Natural killer cell (primary cell): ENCODE data around the gene KRT81. TPM values are rescaled to one million over a fixed set of nuclear protein-coding genes. Genes with fewer than 3 reads are reported as not detected.
"Not testable (repeated sequence)": the region's sequence is repeated elsewhere in the genome, so short reads cannot be mapped to it uniquely, and the experiment has no call there.

Experiments used
- ATAC-seq, 3 donors: fragments of 150-1000 bp in 2 of 3; fragments of 200-7000 bp in 1 of 3; cut with Tn5 transposase; 1 replicate in 1 of 3; 2 replicates in 2 of 3; pipeline ENCODE4 v1.10.0; 2021; ENCODE audit warnings: mild to moderate bottlenecking in 2 of 3, moderate library complexity in 2 of 3
- DNase-seq, 2 donors: peaks; one replicate each; pipeline versions ENCODE4 v3.0.0 to v3.0.0-alpha.2; 2013 to 2021; ENCODE audit warnings: mixed read lengths in 1 of 2
- H3K27ac ChIP-seq: one replicate; pipeline ENCODE4 v1.5.1; 2013; ENCODE audit warnings: mild to moderate bottlenecking, low read length
- H3K27me3 ChIP-seq: one replicate; pipeline ENCODE4 v1.6.1; 2013; ENCODE audit warnings: low read length; ENCODE audit not compliant: control insufficient read depth, insufficient read depth
- H3K36me3 ChIP-seq: one replicate; pipeline ENCODE4 v1.6.1; 2013; ENCODE audit warnings: low read length; ENCODE audit not compliant: control insufficient read depth, insufficient read depth
- H3K4me1 ChIP-seq: one replicate; pipeline ENCODE4 v1.6.1; 2013; ENCODE audit warnings: low read length; ENCODE audit not compliant: control insufficient read depth, insufficient read depth
- H3K4me3 ChIP-seq: one replicate; pipeline ENCODE4 v1.5.1; 2013; ENCODE audit warnings: low read length
- H3K9me3 ChIP-seq: one replicate; pipeline ENCODE4 v1.6.1; 2013; ENCODE audit warnings: low read length; ENCODE audit not compliant: control insufficient read depth, insufficient read depth
- H3K27ac Mint-ChIP-seq, 2 donors: one replicate each; pipeline ENCODE4 v1.8.0; 2022; ENCODE audit warnings: mild to moderate bottlenecking in 2 of 2, mixed read lengths in 2 of 2, moderate library complexity in 1 of 2
- H3K27me3 Mint-ChIP-seq, 2 donors: one replicate each; pipeline ENCODE4 v1.8.0; 2022; ENCODE audit warnings: low read depth in 2 of 2, mixed read lengths in 2 of 2
- H3K36me3 Mint-ChIP-seq: one replicate; pipeline ENCODE4 v1.8.0; 2022; ENCODE audit warnings: mixed read lengths
- H3K4me1 Mint-ChIP-seq, 2 donors: one replicate each; pipeline ENCODE4 v1.8.0; 2022; ENCODE audit warnings: mixed read lengths in 2 of 2
- H3K4me3 Mint-ChIP-seq: one replicate; pipeline ENCODE4 v1.8.0; 2022; ENCODE audit warnings: mild to moderate bottlenecking, moderate library complexity, mixed read lengths
- H3K9me3 Mint-ChIP-seq, 2 donors: one replicate each; pipeline ENCODE4 v1.8.0; 2022; ENCODE audit warnings: mixed read lengths in 2 of 2
- WGBS: methylation state at CpG from one replicate; pipeline ENCODE4 v1.1.7; 2013; ENCODE audit warnings: missing lambda C conversion rate; ENCODE audit not compliant: insufficient coverage; 5-methylcytosine and 5-hydroxymethylcytosine counted together
- intact Hi-C: fragments of 100-400 bp; cut with micrococcal nuclease; formaldehyde crosslinking; loops from one replicate; pipeline ENCODE4 v1.14.2; 2022
- total RNA-seq, 4 donors: library from RNA; stranded (reverse); fragments of 120-200 nt in 1 of 4; gene quantifications; one replicate each; pipeline versions ENCODE4 v1.2.3 to v1.2.4, GENCODE V29; 2013 to 2022
- TF ChIP-seq, protein P1 (sequence below): fragments of 200-600 bp; IDR thresholded peaks from one replicate; pipeline ENCODE4 v1.8.0; 2022; ENCODE audit warnings: antibody characterized with exemption

KRT81 gene
- total RNA-seq, 3 donors from 2014 or later (not counting 1 experiment from before 2014, with no cell fraction given), result 0.28 to 1.4 (median 1.3) TPM

DNA sequence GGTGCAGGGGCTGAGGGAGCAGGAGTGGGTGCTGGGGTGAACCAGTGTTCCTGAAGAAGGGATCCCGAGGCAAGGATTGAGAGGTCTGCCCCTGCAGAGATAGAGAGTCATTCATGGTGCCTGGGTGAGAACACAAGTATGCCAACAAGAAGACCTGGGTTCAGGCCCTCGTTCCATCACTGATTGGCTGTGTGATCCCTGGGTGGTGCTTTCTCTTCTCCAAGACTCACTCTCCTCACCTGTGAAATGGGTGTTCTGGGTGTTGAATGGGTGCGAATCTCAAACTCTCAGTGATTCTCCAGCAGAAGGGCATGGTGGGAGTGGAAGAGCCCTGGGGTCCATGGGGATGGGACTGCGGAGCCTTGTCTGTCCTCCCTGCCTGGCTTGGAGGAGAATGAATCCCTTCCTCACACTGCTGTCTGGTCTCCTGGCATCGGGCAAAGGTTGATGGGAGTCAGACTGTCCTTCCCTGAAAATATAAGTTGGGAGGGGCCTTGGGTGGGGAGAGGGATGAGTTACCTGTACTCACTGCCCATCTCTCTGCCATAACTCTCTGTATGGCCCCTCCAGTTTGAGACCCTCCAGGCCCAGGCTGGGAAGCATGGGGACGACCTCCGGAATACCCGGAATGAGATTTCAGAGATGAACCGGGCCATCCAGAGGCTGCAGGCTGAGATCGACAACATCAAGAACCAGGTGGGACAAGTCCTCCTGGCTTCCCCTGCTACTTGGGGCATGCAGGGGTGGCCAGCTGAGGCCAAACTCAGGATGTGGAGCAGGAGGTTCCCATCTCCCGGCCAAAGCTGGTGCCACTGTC, 48.7 kb downstream of the KRT81 start:
- Mint-ChIP-seq H3K4me1 (peaks cover 12 to 13% of the 10 kb centered on the region in 2 donors), H3K36me3 (no peaks in the 10 kb centered on the region), H3K4me3 (no peak overlapping the region), H3K27me3 (peaks cover 6 to 10% of the 10 kb centered on the region in 2 donors), H3K9me3 (no peaks in the 10 kb centered on the region), H3K27ac (no peak overlapping the region)
- Histone ChIP-seq H3K9me3 (no peaks in the 10 kb centered on the region), H3K27ac (no peak overlapping the region), H3K36me3 (no peaks in the 10 kb centered on the region), H3K4me3 (no peak overlapping the region), H3K4me1 (peaks cover 17% of the 10 kb centered on the region), H3K27me3 (no peaks in the 10 kb centered on the region)
- intact Hi-C loops, result no loop called here
- ATAC-seq, result no peak
- TF ChIP-seq, protein P1, sequence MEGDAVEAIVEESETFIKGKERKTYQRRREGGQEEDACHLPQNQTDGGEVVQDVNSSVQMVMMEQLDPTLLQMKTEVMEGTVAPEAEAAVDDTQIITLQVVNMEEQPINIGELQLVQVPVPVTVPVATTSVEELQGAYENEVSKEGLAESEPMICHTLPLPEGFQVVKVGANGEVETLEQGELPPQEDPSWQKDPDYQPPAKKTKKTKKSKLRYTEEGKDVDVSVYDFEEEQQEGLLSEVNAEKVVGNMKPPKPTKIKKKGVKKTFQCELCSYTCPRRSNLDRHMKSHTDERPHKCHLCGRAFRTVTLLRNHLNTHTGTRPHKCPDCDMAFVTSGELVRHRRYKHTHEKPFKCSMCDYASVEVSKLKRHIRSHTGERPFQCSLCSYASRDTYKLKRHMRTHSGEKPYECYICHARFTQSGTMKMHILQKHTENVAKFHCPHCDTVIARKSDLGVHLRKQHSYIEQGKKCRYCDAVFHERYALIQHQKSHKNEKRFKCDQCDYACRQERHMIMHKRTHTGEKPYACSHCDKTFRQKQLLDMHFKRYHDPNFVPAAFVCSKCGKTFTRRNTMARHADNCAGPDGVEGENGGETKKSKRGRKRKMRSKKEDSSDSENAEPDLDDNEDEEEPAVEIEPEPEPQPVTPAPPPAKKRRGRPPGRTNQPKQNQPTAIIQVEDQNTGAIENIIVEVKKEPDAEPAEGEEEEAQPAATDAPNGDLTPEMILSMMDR, result no peak
- WGBS, result 92% methylated on average over 9 of the region's 11 CpGs
- DNase-seq, result no peak

DNA sequence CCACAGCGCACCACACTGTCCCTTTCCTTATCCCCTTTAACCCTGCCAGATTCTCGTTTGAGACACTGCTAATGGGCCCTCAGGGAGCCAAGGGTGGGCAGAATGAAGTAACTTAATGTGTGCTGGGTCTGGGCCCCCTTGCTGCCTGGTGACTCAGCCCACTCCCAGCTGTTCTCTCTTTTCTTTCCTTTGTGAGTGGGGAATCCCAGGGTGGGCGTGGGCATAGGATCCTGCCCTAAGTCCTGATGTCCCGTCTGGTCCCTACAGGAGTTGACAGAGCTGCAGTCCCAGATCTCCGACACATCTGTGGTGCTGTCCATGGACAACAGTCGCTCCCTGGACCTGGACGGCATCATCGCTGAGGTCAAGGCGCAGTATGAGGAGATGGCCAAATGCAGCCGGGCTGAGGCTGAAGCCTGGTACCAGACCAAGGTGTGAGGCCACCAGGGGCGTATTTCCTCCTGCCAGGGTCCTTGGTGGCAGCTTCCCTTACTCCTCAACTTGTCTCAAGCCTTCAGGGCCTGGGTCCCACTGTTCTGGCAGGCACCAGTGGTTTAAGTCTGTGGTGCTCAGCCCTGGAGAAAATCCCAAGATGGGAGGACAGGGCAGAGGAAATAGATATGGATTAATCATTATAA, 50.0 kb downstream of the KRT81 start:
- TF ChIP-seq, protein P1, result no peak
- WGBS, result 87% methylated on average over 10 of the region's 11 CpGs
- Mint-ChIP-seq H3K9me3 (no peaks in the 10 kb centered on the region), H3K4me1 (peaks cover 12 to 13% of the 10 kb centered on the region in 2 donors), H3K4me3 (no peak overlapping the region), H3K27ac (no peak overlapping the region), H3K36me3 (no peaks in the 10 kb centered on the region), H3K27me3 (peaks cover 0 to 7% of the 10 kb centered on the region in 2 donors)
- Histone ChIP-seq H3K27ac (no peak overlapping the region), H3K36me3 (no peaks in the 10 kb centered on the region), H3K4me1 (peaks cover 17% of the 10 kb centered on the region), H3K4me3 (no peak overlapping the region), H3K9me3 (no peaks in the 10 kb centered on the region), H3K27me3 (no peaks in the 10 kb centered on the region)
- intact Hi-C loops, result no loop called here
- ATAC-seq, result no peak
- no peak for DNase-seq

DNA sequence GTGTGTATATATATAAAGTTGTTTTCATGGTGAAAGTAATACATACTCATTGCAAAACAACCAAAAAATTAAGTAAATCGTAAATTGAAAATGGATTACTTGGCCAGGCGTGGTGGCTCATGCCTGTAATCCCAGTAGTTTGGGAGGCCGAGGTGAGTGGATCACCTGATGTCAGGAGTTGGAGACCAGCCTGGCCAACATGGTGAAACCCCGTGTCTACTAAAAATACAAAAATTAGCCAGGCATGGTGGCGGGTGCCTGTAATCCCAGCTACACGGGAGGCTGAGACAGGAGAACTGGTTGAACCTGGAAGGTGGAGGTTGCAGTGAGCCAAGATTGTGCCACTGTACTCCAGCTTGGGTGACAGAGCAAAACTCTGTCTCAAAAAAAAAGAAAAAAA, 51.1 kb downstream of the KRT81 start:
- DNase-seq, H3K9me3 Mint-ChIP-seq, intact Hi-C loops, H3K27ac Mint-ChIP-seq, H3K9me3 ChIP-seq, H3K36me3 Mint-ChIP-seq, H3K27ac ChIP-seq, H3K36me3 ChIP-seq, ATAC-seq, H3K4me3 ChIP-seq, H3K27me3 ChIP-seq, H3K4me3 Mint-ChIP-seq: not testable (repeated sequence)
- Mint-ChIP-seq H3K4me1 (peaks cover 12 to 13% of the 10 kb centered on the region in 2 donors), H3K27me3 (peaks cover 6 to 10% of the 10 kb centered on the region in 2 donors)
- H3K4me1 ChIP-seq, result peaks cover 17% of the 10 kb centered on the region
- 94% methylated on average over 6 of the region's 6 CpGs for WGBS

DNA sequence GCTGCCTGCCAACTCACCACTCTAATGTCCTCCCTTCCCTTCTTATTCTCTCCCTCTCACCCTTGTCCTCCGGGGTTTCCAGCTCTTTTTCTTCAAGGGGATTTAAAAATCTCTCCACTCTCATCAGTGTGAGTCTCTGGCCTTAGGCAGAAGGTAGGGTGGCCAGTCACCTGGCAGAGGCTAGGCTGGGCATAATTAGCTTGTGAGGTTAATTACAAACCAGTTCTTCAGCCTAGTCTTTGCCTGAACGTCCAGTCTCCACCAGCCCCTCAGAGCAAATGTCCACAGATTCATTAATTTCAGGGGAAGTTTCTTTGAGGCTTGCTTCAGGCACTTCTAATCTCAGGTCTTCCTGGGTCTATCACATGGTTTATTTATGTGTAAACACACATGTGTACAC, 51.6 kb downstream of the KRT81 start:
- Mint-ChIP-seq H3K27ac (no peak overlapping the region), H3K9me3 (no peaks in the 10 kb centered on the region), H3K4me1 (peaks cover 12 to 13% of the 10 kb centered on the region in 2 donors), H3K27me3 (peaks cover 7 to 10% of the 10 kb centered on the region in 2 donors), H3K4me3 (no peak overlapping the region), H3K36me3 (no peaks in the 10 kb centered on the region)
- Histone ChIP-seq H3K4me1 (peaks cover 17% of the 10 kb centered on the region), H3K9me3 (no peaks in the 10 kb centered on the region), H3K4me3 (no peak overlapping the region), H3K27me3 (no peaks in the 10 kb centered on the region), H3K36me3 (no peaks in the 10 kb centered on the region), H3K27ac (no peak overlapping the region)
- no peak for DNase-seq
- TF ChIP-seq, protein P1, result no peak
- 92% methylated on average over 2 of the region's 2 CpGs for WGBS
- ATAC-seq, result no peak
- intact Hi-C loops, result no loop called here
